H1 (cell line): ENCODE results near the gene ZNF536.

Experiments used
- GABPA ChIP-seq: IDR thresholded peaks from 2 replicates; pipeline ENCODE4 v1.6.1; 2011; ENCODE audit warnings: mild to moderate bottlenecking, low read length, moderate library complexity, borderline replicate concordance; ENCODE audit not compliant: insufficient read depth
- KDM1A ChIP-seq: fragments of 200-600, 300-600 bp; sonication (generic); IDR thresholded peaks from 2 replicates; pipeline ENCODE4 v1.7.1; 2016; ENCODE audit warnings: mild to moderate bottlenecking, low read length, borderline replicate concordance
- POLR2A ChIP-seq, 2 experiments: IDR thresholded peaks; 1 replicate in 1 of 2; 2 replicates in 1 of 2; pipeline ENCODE4 v1.6.1; 2011; ENCODE audit warnings: low read depth in 2 of 2, low read length in 2 of 2, mild to moderate bottlenecking in 2 of 2; ENCODE audit errors: control extremely low read depth in 1 of 2
- SRF ChIP-seq: IDR thresholded peaks from 2 replicates; pipeline ENCODE4 v1.6.1; 2011; ENCODE audit warnings: mild to moderate bottlenecking, low read depth, low read length, moderate library complexity
- TF ChIP-seq, protein P1 (sequence below), 3 experiments: IDR thresholded peaks; 1 replicate in 2 of 3; 2 replicates in 1 of 3; pipeline versions ENCODE4 v1.5.1 to v1.6.1; 2011; ENCODE audit warnings: low read length in 3 of 3, mild to moderate bottlenecking in 3 of 3, inconsistent platforms in 2 of 3, low read depth in 1 of 3, moderate library complexity in 1 of 3; ENCODE audit not compliant: insufficient read depth in 1 of 3; ENCODE audit errors: control extremely low read depth in 1 of 3

DNA sequence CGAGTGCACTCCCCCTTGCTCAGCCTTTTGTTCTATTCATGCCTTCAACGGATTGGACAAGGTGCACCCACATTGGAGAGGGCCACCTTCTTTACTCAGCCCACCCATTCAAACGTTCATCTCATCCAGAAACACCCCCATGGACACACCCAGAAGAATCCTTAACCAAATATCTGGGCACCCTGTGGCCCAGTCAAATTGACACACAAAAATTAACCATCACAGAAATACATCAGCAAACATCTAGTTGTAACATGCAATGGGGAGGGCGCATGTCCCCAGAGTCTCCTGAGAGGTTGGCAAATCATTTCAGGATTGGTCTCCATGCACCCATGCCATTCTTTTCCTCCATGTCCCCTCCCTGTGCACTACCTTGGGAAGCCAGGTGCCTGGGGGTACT is 167.1 kb downstream of the ZNF536 start:
- TF ChIP-seq, protein P1, sequence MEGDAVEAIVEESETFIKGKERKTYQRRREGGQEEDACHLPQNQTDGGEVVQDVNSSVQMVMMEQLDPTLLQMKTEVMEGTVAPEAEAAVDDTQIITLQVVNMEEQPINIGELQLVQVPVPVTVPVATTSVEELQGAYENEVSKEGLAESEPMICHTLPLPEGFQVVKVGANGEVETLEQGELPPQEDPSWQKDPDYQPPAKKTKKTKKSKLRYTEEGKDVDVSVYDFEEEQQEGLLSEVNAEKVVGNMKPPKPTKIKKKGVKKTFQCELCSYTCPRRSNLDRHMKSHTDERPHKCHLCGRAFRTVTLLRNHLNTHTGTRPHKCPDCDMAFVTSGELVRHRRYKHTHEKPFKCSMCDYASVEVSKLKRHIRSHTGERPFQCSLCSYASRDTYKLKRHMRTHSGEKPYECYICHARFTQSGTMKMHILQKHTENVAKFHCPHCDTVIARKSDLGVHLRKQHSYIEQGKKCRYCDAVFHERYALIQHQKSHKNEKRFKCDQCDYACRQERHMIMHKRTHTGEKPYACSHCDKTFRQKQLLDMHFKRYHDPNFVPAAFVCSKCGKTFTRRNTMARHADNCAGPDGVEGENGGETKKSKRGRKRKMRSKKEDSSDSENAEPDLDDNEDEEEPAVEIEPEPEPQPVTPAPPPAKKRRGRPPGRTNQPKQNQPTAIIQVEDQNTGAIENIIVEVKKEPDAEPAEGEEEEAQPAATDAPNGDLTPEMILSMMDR (IDR thresholded peaks at IDR 0.05; ENCODE audit: control extremely low read depth in 1 of 3, insufficient read depth in 1 of 3, low read depth in 1 of 3, low read length in 3 of 3): no peak
- TF ChIP-seq GABPA (no peak), POLR2A (IDR thresholded peaks at IDR 0.05; ENCODE audit: control extremely low read depth in 1 of 2, low read depth in 2 of 2, low read length in 2 of 2) (no peak), SRF (no peak), KDM1A (no peak)
